ENCODE measurements around the gene PIK3C2A.

PIK3C2A gene

DNA sequence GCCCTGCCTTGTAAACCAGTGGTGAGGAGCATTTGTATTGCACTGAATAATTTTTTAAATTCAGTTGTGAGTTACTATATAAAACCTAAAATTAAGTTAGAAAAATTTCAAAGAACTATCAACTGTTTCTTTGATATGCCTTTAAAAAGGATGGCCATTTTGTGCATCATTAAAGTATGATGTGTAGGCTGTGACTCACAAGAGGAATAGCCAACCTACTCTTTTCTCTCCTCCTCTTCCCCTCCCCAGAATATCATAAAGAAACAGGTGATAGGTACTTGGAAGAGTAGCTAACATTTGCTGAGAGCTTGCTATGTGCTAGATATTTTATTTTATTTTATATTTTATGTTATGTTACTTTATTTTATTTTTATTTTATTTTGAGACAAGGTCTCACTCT, 10.6 kb upstream of the PIK3C2A start:
- DNase-seq = no peak

DNA sequence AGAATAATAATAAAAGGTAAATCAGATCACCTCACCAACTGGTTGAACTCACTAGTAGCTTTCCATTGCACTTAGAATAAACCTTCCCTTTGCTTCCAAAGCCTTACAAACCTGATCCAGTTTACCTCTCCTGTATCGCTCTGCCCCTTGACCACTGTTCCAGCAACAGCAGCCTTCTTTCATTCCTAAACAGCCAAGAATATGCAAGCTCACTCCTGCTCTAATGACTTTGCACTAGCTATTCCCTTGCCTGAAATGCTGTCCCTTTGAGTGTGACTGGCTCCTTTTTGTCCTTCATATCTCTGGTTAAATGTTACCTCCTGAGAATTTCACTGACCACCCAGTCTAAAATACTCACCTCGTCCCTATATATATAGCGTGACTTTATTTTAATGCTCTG, 9.6 kb upstream of the PIK3C2A start:
- DNase-seq = no peak

DNA sequence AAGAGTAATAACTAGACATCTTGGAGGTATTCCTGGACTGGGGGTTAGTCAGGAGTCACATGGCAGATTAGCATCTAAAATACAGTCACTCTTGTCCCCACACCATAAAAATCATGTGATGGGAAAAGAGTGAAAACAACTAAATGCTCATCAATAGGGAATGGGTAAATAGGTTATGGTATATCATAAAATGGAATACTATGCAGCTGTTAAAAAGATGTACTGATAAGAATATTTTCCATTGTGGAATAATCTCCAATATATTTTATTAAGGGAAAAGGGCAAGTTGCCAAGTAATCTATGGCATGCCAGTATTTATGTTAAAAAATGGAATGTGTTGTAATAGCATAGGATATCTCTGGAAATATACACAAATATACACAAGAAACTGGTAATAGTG, 6.6 kb upstream of the PIK3C2A start:
- DNase-seq = no peak

DNA sequence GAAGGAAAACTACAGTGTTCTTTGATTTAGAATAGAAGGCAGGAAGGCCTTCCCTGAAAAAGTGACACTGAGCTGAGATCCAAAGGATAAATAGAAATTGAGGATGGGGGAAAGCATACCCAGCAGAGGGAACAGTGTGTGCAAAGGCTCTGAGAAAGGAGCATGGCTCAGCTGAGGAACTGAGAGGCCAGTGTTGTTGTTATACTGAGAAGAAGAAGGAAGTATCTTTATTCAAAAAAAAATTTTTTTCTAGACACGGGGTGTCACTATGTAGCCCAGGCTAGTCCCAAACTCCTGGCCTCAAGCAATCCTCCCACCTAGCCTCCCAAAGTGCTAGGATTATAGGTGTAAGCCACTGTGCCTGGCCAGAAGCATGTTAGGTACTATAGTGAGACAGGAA, 3.5 kb upstream of the PIK3C2A start:
- DNase-seq = no peak

DNA sequence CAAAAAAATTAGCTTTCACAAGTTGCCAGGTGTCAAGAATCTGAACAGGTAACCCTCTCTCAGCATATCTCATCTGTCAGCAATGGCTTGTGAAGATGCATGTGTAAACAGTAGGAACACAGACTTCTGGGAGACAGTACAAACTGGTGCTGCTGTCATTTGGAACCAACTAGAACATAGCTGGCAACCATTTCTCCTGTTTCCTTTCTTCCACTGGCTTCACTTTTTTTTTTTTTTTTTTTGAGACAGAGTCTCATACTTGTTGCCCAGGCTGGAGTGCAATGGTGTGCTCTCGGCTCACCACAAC, 2.1 kb upstream of the PIK3C2A start:
- no peak for DNase-seq

DNA sequence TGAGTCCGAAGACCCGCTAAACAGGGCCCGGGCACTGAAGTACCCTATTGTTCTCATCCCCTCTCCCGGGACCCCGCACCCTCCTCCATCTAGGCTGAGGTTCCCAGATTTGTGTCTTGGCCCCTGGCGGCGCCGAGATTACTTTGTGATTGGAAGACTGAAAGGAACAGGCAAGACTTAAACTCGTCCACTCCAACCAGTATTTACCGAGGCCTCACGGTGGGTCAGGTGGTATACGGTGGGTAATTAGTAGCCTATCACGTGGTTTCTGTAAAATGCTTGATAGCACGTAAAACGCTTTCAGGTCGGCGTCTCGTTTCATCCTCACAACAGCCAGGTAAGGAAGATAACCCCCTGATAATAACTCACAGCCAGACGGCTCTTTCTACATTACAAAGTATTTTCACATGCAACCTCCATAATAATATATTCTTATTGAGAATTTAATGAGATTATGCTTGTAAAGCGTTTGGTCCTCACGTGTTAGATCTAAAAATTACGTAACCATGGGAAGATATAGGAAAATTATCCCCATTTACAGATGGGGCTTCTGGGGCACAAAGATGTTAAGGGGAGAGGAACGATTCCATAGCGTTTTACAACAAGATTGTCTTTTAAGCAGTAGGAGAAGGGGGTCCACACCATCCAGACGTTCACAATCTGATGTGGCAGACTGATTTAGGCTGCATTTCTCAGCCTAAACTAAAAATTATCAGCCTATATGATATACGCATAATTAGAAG, 642 bp upstream of the PIK3C2A start:
- peak in 29 of 56 donors; percentile 17 to 84 (median 56) for DNase-seq

DNA sequence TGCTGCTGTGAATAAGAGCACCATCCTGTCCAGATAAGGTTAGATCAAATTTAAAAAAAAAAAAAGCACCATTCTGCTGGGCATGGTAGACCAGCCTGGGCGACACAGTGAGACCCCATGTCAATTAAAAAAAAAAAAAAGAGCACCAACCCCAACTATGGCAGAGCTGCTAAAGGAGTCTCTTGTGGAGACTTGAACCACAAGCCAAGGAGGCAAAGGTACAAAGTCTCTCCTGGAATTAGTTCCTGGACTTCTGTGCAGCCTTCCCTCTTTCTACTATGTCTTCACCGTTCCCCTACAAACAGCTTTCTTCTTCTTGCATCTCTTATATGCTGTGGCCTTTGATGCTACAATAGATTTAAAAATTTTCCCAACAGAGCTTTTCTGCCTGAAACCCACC, 1.3 kb downstream of the PIK3C2A start:
- DNase-seq = no peak

DNA sequence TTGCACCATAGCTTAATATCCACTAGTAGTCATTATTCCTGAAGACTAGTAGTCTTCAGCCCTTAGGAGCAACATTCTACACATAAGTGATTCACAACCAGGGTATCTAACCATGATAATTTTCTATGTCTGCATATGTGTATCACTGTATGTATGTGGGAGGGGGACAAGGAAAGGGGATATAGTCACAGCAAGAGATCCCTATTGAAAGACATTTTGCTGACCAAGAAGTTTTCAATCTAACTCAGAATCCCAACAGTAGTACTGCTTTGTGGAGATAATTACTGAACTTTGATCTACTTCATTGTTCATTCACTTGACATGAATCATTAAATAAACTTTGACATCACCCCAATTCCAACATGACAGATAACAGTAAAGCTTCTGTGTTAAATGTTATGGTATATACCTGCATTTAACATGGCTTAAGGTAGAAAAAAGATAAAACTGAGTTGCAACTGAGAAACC, 10.3 kb downstream of the PIK3C2A start:
- no peak for DNase-seq

DNA sequence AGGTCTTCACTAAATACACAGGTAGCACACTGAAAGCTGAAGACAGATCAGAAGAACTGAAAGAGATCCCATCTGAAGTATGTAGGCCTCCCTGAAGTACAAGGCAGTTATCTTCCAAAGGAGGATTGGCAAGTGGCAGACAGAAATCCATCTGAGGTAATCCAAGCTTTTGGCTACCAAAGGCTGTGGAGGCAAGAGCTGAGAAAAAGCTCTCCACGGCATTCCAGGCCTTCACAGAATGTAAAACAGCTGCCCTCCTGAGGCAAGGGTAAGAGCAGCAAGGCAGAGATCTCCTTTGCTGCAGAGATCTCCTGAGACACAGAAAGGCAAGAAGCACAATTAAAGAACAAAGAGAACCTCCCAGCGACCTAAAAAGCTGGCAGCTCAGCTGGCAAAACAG, 19.1 kb downstream of the PIK3C2A start:
- no peak for DNase-seq

DNA sequence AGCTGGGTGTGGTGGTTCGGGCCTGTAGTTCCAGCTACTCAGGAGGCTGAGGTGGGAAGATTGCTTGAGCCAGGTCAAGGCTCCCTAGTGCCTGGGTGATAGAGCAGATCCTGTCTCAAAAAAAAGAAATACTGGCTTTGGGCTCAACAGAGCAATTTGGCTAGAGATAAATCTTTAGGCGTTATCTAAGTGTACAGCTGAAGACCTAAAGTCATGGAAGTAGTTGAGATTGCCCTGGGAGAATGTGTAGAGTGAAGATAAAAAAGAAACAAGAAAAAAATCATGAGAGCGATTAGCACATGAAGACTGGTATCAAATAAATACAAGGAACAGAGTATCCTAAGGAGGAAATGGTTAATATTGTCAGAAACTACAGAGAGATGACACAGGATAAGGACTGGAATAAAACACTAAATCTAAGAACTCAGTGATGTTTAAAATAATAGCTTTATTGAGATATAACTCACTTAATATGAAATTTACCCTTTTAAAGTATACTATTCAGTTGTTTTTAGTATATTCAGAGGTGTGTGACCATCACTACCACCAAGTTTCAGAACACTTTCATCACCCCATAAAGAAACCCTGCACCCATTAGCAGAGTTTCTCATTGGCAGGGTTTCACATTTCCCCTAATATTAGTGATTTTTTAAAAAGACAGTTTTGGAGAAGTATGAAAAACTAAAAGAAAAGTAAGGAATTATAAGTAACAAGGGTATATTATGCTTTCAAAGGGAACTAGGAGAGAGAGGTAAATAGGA, 20.7 kb downstream of the PIK3C2A start:
- no peak for DNase-seq

DNA sequence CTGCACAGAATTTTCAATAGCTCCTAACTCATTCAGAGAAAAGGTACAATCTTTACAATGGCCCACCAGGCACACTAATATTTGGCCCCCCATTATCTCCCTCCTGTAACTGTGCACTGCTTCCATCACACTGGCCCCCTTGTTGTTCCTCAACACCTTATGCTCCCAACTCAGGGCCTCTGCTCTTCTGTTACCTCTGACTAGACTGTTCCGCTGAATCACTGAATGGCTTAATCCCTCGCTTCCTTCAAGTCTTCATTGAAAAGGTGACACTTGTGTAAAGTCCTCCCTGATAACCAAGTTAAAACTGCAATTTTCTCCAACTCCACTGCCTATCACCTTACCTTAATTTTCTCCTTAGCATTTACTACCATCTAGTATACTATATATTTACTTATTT, 21.8 kb downstream of the PIK3C2A start:
- no peak for DNase-seq

DNA sequence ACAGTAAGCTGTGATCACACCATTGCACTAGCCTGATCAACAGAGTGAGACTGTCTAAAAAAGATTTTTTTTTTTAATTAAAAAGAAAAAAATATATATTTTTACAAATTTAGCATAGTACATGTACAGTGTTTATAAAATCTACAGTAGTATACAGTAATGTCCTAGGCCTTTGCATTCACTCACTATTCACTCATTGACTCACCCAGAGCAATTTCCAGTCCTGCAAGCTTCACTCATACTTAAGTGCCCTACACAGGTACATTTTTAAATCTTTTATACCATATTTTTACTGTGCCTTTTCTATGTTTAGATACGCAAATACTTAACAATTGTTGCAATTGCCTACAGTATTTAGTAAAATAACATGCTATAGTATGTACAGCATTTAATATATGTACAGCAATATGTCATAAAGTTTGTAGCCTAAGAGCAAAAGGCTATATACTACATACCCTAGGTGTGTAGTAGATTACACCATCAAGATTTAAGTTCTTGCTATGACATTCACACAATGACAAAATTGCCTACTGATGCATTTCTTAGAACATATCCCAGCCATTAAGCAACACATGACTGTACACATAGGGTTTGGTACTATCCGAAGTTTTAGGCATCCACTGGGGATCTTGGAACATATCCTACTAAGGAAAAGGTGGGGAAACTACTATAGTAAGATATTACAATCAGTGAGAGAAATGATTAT, 22.8 kb downstream of the PIK3C2A start:
- no peak for DNase-seq

DNA sequence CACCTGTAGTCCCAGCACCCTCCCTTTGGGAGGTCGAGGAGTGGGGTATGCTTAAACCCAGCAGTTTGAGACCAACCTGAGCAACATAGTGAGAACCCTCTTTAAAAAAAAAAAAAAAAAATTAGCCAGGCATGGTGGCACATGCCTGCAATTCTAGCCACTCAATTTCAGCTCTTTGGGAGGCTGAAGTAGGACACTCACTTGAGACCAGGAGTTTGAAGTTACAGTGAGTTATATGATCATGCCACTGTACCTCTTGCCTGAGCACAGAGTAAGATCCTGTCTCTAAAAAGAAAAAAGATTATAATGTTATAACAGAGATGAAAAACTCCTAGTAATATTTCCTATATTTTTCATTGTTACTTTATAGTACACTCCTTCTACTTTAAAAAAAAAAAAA, 23.9 kb downstream of the PIK3C2A start:
- DNase-seq = no peak

DNA sequence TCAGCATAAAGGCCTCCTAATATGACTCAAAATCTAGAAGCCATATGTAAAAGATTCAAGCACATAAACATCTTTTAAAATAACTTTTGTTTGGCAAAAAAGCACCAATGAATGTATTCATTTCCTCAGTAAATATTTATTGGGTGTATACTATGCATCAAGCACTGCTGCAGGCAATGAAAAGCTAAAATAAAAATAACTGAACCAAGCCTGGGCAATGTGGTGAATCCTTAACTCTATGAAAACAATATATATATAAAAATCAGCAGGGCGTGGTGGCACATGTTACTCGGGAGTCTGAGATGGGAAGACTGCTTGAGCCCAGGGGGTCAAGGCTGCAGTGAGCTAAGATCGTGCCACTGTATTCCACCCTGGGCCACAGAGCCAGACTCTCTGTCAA, 27.8 kb downstream of the PIK3C2A start:
- no peak for DNase-seq

DNA sequence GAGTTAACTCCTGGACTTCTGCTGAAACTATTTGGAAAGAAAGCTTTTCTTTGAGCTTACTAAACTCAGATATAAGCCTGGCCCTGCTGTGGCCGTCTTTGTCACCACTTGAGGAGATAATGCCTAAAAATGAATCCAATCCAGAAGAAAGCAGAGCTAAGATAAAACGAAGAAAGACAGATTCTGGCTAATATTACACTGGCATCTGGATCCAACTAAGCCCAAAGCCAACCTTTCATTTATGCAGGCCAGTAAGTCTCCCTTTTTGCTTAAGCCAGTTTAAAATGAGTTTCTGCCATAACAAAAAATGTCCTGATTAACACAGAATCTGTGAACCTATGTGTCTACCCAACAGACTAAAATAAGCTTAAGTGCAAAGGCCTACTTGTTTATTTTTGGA, 34.5 kb downstream of the PIK3C2A start:
- DNase-seq = no peak

DNA sequence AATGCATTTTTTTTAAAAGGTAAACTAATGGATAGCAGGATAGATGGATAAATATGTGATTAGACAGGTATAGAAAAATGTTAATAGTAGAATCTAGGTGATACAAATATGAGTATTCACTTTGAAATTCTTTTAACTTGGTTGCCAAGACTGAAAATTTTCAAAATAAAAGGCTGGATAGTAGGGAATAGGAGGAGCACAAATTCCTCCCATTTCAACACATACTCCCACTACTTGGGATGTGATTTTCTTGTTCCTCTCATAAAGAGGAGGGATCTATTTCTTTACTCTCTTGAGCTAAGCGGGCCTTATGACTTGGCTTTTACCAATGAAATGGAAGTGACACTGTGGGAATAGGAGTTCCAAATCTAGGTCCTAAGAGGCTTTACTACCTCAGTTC, 35.9 kb downstream of the PIK3C2A start:
- DNase-seq = no peak

DNA sequence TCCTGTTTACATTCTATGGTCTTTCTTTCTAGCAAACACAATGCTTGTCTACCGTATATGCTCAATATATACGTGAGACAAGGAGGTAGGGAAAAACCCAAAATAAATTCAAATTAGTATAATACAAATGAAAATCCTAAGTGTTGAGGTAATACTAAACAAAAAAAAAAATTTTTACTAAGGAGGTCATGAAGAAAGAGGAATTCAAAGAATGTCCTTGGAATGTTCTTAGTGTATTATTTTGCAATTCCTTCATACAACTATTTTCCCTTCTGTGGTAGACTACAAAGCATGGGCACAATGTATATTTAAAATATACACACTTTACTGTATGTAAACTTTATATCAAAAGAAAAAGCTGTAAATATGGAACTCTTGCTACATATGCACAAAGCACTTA, 36.4 kb downstream of the PIK3C2A start:
- no peak for DNase-seq

DNA sequence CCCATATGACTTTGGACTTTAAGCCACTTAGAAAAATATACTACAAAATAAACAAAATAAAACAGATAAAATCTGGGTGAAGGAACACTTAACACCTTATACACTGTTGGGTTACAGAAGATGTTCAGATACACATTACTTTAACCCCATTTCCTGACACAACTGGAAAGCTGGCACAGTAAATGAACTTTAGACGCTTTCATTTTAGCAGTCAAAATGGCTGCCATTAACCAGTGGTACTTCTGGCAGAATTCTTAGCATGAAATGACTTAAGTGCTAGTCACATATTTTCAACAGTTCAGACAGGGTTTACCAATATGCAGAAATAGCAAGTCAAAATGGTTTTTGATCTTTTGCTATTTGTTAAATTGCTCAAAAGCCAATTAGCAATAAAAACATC, 37.9 kb downstream of the PIK3C2A start:
- no peak for DNase-seq

DNA sequence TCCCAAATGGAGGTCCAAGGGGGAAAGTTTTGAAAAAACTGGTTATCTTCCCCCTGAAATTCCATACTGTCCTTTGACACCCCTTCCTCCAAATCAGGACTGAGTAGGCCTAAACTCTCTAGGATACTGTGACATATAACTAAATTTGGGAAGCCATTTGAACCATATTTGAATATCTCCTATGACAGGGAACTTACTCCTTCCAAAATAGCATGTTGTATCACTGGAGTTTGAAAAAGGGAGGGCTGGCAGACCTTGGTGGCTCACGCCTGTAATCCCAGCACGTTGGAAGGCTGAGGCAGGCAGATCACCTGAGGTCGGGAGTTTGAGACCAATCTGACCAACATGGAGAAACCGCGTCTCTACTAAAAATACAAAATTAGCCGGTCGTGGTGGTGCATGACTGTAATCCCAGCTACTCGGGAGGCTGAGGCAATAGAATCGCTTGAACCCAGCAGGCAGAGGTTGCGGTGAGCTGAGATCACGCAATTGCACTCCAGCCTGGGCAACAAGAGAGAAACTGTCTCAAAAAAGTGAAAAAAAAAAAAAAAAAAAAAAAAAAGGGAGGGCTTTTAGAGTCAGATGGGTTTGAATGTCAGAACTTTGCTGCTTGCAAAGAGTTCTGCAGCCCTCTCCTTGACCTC, 42.4 kb downstream of the PIK3C2A start:
- no peak for DNase-seq

DNA sequence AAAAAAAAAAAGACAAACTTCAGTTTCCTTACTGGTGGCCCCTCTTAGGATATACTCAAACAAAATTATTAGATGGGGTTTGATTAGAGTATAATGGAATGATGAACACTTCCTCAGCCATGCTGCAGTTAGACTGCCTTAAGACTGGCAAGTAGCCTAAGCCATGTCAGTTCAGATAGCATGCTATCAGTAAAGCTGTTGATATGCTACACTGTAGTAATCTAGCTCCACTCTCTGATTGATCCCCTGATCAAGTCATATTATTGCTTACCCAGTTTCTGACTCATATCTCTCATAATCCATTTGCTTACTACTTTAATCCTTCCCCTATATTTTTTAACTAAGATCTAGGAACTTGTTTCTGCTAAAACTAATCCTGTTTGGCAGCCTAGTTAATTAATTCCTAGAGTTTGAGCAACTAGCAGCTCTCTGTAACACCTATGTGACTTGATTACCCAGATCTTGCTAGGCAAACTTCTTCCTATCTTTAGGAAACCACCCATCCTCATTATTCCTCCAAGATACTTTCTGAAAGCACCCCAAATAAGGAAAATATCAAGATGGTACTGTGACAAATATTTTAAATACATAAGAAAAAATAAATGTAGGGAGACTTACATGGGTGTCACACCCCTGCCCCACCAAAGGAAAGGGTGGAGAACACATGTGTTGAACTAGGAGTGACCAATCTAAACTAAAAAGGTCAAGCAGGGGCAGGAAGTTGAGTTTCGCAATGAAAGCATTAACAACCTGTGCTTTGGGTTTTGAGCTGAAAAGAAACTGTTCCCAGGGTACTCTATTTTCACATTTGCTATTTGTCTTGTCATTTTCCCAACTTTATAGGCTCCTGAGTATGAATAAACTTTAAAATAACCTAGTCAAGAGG, 43.2 kb downstream of the PIK3C2A start:
- DNase-seq = no peak

DNA sequence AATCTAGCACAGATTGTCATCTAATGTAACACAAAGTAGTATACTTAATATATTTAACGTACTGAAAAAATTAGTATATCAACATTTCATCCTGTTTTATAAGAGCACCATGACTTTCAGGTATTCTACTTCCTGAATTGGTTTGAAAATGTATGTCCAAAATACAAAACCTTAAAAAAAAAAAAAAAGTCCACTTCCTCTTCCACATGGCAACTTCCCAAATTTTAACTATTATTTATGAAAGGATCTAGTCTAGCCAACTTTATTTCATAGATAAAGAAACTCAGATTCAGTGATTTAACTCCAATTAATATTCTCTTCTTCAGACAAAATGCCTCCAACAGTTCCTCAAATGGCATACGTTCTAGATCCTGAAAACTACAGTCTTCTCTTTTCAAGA, 44.0 kb downstream of the PIK3C2A start:
- DNase-seq = no peak
